Measurements from ENCODE around the gene MGME1.

Gene MGME1

DNA sequence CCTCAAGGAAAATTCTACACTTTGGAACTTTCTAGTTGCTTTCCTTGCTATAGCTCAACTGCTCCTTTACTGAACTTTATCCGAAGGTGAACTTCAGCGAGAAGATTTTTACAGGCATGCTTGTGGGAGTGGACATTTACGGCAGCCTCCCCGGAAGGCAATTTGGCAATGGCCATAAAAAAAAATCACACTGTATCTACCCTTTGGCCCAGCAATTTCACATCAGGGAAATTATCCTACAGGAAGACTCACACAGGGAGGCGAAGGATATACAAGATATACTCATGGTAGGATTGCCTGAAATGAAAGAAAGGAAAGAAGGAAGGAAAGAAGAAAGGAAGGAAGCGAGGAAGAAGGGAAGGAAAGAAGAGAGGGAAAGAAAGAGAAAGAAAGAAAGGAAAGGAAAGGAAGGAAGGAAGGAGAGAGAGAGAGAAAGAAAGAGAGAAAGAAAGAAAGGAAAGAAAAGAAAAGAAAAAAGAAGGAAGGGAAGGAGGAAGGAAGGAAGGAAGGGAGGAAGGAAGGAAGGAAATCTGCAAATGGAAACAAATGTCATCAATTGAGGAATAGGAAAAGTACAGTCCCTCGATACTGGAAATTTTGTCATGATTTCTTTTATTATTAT lies 63.2 kb downstream of the MGME1 start:
- no peak for DNase-seq

DNA sequence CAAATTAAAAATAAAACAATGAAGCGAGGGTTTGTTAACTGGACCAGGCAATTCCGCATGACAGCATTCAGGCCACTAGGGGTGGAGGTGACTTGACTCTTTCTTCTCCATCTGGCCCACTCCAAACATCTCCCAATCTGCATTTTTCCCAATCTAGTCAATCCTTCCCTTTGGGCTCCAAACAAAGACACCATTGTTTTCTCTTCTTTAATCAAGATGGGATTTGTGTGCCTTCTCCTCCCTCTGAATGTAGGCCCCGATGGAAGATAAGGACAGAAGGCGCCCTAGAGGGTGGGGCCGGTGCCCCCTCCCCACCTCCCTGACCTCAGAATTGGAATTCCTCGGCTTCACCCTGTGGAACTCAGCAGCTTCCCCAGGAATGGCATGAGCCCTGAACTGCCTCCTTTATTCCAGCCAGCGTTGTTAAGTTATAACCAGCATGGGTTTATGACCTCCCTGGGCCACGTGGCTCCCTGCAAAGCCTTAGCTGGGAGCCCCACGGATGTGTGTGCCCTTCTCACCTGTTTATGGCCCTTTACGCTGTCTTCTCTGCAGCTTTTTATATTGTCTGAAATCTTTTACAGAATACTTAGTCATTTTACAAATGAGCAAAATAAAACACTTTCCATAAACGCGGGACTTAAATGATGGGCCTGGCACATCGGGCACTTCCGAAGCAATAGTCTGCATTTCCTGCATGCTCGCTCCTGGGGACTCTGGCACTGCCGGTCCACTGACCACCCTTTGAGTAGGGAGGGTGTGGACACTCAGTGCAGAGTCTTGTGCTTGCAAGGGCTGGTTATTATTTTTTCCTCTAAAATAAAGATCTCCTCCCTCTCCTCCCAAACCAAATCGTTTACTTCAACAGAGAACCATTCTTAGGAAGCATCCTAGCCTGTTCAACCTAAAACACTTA lies 64.4 kb downstream of the MGME1 start:
- DNase-seq: no peak

DNA sequence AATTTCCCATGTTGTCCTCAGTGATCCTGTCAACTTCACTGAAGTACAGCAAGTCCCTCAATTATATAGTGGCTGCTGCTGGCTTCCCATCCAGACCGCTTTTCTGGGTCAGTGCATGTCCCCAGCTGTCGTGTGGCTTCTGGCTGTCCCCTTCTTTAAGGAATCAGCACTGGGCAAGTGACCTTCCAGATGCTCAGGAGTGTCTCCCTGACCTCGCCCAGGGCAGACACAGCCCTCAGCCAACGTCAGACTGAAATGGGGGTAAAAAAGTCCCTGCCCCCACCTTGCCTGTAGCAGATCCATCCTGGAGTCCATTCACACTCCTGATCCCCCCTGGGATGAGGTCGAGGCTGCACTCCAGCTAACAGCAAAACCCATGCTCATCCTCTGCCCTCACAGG lies 65.2 kb downstream of the MGME1 start:
- no peak for DNase-seq

DNA sequence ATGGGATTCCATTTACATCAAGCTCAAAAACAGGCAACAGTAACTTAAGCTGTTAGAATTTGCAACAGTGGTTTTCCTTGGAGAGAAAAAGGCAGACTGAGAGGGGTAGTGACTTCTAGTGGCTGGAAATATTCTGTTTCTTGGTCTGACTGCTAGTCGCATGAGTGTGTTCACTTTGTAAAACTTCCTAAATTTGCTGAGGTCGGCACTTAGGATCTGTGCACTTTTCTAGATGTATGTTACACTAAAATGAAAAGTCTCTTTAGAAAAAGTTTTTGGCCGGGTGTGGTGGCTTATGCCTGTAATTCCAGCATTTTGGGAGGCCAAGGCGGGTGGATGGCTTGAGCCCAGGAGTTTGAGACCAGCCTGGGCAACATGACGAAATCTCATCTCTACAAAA lies 70.2 kb downstream of the MGME1 start:
- DNase-seq: no peak
